AG10803 (cell line): ENCODE data around the gene TGM2.

Experiments used
- DNase-seq: peaks from one replicate; pipeline ENCODE4 v3.0.0; 2010; ENCODE audit warnings: low read depth
- H3K4me3 ChIP-seq: 2 replicates; pipeline ENCODE4 v1.5.1; 2011; ENCODE audit warnings: mild to moderate bottlenecking, low read length, control low read depth
- TF ChIP-seq, protein P1 (sequence below): conservative IDR thresholded peaks from 2 replicates; pipeline ENCODE4 v1.5.1; 2011; ENCODE audit warnings: mild to moderate bottlenecking, low read length, control low read depth, inconsistent platforms

TGM2 gene

GRCh38 chr20:38139156-38139912 lies 25.7 kb downstream of the TGM2 start:
- no peak overlapping the region for H3K4me3 ChIP-seq
- DNase-seq = no peak
- TF ChIP-seq, protein P1, sequence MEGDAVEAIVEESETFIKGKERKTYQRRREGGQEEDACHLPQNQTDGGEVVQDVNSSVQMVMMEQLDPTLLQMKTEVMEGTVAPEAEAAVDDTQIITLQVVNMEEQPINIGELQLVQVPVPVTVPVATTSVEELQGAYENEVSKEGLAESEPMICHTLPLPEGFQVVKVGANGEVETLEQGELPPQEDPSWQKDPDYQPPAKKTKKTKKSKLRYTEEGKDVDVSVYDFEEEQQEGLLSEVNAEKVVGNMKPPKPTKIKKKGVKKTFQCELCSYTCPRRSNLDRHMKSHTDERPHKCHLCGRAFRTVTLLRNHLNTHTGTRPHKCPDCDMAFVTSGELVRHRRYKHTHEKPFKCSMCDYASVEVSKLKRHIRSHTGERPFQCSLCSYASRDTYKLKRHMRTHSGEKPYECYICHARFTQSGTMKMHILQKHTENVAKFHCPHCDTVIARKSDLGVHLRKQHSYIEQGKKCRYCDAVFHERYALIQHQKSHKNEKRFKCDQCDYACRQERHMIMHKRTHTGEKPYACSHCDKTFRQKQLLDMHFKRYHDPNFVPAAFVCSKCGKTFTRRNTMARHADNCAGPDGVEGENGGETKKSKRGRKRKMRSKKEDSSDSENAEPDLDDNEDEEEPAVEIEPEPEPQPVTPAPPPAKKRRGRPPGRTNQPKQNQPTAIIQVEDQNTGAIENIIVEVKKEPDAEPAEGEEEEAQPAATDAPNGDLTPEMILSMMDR = no peak

DNA sequence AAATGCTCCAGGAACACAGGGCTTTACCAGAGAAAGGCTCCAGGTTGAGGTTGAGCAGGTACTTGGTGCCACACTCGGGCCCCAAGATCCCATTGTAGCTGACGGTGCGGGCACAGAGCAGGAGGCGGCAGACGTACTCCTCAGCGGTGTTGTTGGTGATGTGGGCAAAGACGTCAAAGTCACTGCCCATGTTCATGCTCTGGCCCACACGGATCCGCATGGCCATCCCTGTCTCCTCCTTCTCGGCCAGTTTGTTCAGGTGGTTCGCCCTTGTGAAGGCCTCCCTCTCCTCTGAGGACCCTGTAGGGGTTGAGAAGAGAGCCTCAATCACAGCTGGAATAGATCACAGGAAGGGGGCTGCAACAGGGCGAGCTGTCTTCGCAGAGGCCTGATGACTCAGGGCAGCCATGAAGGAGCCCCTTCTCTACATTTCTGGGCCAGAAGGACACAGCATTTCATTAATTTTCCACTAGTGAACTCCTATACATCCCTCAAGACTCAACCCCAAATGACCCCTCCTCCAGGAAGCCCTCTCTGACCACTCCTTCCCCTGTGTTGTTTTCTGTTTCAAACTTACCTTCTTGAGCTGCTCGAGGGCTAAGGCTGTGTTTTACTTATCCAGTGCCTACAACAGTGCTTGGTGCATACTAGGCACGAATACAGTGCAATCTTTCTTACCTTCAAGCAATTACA lies 26.8 kb downstream of the TGM2 start:
- no peak for DNase-seq
- TF ChIP-seq, protein P1 = no peak

DNA sequence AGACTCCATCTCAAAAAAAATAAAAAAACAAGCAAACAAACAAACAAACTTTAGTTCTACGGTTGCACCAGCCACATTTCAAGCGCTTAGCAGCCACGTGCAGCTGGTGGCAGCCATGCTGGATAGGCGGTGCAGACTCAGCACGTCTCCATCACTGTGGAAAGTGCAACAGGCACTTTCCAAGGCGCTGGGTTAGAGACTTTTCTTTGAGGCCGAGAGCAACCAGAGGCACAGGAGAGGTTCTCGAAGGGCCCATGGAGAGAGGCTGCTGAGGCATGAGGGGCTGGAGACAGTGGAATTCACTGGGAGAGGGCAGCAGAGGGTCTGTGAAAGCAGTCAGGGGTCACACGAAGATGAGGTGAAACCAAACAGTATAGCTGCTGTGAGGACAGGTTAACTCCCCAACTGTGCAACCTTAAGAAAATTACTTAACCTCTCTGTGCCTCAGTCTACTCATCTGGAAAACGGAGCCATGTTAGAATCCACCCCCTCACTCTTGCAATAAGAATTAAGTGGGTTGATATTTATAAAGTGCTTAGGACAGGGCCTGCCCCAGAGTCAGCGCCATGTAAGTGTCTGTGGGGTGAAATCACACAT lies 27.5 kb downstream of the TGM2 start:
- no peak overlapping the region for H3K4me3 ChIP-seq
- TF ChIP-seq, protein P1 = no peak
- no peak for DNase-seq

More for the DNA sequence above, 26.8 kb downstream of the TGM2 start:
- no peak overlapping the region for H3K4me3 ChIP-seq

DNA sequence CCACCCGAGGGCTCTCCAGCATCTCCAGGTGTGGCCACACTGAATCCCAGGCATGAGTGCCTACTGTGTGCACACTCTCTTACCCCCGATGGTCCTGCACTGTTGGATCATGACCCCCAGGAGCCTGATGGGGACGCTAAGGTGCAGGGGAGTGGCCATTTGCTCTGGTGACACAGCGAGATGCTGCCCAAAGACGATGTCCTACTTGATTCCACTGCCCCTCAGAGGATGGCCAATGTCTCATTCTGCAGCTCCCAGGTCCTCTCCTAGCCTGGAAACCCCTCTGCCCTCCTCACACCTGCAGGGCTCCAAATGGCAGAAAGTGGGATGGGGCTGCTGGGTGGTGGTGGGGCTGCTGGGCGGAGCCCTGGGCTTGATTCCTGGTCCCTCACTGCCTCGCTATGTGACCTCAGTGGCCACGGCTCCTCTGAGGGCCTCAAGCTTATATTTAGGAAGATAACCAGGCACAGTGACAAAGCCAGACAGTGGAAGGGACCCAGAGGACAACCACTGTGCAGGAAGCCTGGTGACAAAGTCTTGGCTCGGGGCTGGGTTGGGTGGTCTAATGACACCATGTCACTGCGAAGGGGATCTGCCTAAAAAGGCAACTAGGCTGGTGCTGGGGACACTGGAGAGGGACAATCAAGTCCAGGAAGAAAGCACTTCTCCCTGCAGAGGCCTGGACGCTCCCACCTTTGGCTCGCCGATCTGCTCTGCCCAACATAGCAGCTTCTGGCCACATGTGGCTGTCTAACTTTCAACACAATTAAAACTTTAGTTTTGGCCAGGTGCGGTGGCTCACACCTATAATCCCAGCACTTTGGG lies 28.4 kb downstream of the TGM2 start:
- no peak overlapping the region for H3K4me3 ChIP-seq
- TF ChIP-seq, protein P1 = no peak
- no peak for DNase-seq

DNA sequence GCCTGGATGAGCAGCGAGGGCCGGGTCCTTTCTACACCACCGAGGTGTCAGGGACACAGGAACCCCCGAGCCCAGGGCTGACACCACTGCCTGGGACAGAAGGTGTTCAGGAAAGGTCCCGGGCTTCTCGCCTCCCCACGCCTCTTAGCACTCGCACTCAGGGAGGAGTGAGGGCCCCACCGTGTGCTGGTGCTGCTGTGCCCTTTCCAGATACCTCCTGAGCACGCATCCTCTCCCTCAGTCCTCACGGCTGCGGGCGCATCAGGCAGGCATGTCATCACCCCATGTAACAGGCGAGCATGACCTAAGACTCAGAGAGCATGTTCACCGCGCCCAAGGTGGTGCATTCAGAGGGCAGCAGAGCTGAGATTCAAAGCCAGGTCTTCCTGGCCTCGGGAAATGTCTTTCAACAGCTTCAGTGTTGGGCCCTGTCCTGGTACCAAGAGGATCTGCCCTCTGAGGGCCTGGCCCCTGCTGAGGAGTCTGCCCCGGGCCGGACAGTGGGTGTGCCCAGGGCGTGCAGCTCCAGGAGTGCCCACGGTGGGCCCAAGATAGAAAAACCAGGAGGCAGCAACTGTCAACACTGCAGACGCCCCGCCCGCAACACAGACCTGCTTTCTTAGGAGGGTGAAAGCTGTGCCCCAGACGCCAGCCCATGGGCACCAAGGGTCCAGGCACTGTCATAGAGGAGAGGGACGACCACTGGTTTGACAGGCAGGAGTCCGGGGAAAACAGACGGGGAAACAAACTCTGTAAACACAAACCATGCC lies 29.2 kb downstream of the TGM2 start:
- no peak overlapping the region for H3K4me3 ChIP-seq
- TF ChIP-seq, protein P1 = no peak
- DNase-seq = no peak

- TF ChIP-seq, protein P1 = no peak
- no peak for DNase-seq
- no peak overlapping the region for H3K4me3 ChIP-seq
Measured at GRCh38 chr20:38135271-38135650, 29.8 kb downstream of the TGM2 start.
